Rectal smooth muscle tissue (tissue), 1 donor: ENCODE results near the gene ZNF287.
"Not testable (repeated sequence)": the region's sequence is repeated elsewhere in the genome, so short reads cannot be mapped to it uniquely, and the experiment has no call there.

Experiments used
- H3K27ac ChIP-seq: one replicate; pipeline ENCODE4 v1.7.0; 2013; ENCODE audit warnings: low read depth, low read length, inconsistent platforms
- H3K27me3 ChIP-seq: one replicate; pipeline ENCODE4 v1.7.0; 2013; ENCODE audit warnings: low read length; ENCODE audit not compliant: control insufficient read depth, insufficient read depth
- H3K36me3 ChIP-seq: one replicate; pipeline ENCODE4 v1.7.0; 2013; ENCODE audit warnings: low read length; ENCODE audit not compliant: control insufficient read depth, insufficient read depth
- H3K4me1 ChIP-seq: one replicate; pipeline ENCODE4 v1.7.0; 2013; ENCODE audit warnings: low read length; ENCODE audit not compliant: control insufficient read depth, insufficient read depth
- H3K4me3 ChIP-seq: one replicate; pipeline ENCODE4 v1.7.0; 2013; ENCODE audit warnings: low read length
- H3K9ac ChIP-seq: one replicate; pipeline ENCODE4 v1.7.0; 2013; ENCODE audit warnings: low read length

Gene ZNF287

DNA sequence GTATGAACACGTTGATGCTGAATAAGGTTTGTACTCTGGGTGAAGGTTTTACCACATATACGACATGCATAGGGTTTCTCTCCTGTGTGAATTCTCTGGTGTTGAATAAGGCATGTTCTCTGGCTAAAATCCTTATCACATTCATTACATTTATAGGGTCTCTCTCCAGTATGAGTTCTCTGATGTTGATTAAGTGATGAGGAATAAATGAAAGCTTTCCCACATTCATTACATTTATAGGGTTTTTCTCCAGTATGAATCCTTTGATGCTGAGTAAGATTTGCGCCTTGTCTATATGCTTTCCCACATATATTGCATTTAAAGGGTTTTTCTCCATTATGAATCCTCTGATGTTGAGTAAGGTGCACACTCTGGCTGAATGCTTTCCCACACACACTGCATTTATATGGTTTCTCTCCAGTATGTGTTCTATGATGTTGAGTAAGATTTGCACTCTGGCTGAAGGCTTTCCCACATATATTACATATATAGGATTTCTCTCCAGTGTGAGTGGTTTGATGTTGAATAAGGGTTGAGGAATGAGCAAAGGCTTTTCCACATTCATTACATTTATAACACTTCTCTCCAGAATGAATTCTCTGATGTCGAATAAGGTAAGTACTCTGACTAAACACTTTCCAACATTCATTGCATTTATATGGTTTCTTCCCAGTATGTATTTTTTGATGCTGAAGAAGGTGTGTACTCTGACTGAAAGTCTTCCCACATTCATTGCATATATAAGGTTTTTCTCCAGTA lies 16.9 kb downstream of the ZNF287 start:
- H3K36me3 ChIP-seq = peaks cover 20% of the 10 kb centered on the region
- H3K9ac ChIP-seq = no peak overlapping the region
- no peak overlapping the region for H3K27ac ChIP-seq
- no peaks in the 10 kb centered on the region for H3K4me1 ChIP-seq
- no peaks in the 10 kb centered on the region for H3K27me3 ChIP-seq
- H3K4me3 ChIP-seq = no peak overlapping the region

- Histone ChIP-seq H3K4me1 (peaks cover 3% of the 10 kb centered on the region), H3K27ac (peak overlapping the region; percentile 83), H3K36me3 (no peaks in the 10 kb centered on the region), H3K4me3 (no peak overlapping the region), H3K27me3 (no peaks in the 10 kb centered on the region), H3K9ac (peak overlapping the region; percentile 27)
Observed at GRCh38 chr17:16537130-16537458, 31.9 kb downstream of the ZNF287 start.

GRCh38 chr17:16534236-16534635 lies 34.8 kb downstream of the ZNF287 start:
- H3K27me3 ChIP-seq = no peaks in the 10 kb centered on the region
- no peak overlapping the region for H3K4me3 ChIP-seq
- peaks cover 3% of the 10 kb centered on the region for H3K4me1 ChIP-seq
- H3K27ac ChIP-seq = no peak overlapping the region
- H3K36me3 ChIP-seq = no peaks in the 10 kb centered on the region
- no peak overlapping the region for H3K9ac ChIP-seq

GRCh38 chr17:16529906-16530305 lies 39.1 kb downstream of the ZNF287 start:
- no peak overlapping the region for H3K9ac ChIP-seq
- H3K27me3 ChIP-seq = no peaks in the 10 kb centered on the region
- no peak overlapping the region for H3K27ac ChIP-seq
- no peaks in the 10 kb centered on the region for H3K4me1 ChIP-seq
- H3K4me3 ChIP-seq = no peak overlapping the region
- H3K36me3 ChIP-seq = no peaks in the 10 kb centered on the region

DNA sequence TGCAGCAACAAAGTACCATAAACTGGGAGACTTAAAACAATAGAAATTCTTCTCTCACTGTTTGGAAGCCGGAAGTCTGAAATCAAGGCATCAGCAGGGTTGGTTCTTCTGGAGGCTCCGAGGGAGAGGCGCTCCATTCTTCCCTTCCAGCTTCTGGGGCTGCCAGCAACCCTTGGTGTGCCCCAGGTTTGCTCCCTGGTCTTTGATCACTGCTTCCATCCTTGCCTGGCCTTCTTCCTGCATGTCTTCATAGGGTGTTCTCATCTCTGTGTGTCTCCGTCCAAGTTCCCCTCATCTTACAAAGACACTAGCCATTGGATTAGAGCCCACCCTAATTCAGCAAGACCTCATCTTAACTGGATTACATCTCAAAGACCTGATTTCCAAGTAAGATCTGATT lies 41.7 kb downstream of the ZNF287 start:
- H3K4me1 ChIP-seq = no peaks in the 10 kb centered on the region
- H3K36me3 ChIP-seq = no peaks in the 10 kb centered on the region
- H3K9ac ChIP-seq = no peak overlapping the region
- no peaks in the 10 kb centered on the region for H3K27me3 ChIP-seq
- no peak overlapping the region for H3K4me3 ChIP-seq
- H3K27ac ChIP-seq = no peak overlapping the region

DNA sequence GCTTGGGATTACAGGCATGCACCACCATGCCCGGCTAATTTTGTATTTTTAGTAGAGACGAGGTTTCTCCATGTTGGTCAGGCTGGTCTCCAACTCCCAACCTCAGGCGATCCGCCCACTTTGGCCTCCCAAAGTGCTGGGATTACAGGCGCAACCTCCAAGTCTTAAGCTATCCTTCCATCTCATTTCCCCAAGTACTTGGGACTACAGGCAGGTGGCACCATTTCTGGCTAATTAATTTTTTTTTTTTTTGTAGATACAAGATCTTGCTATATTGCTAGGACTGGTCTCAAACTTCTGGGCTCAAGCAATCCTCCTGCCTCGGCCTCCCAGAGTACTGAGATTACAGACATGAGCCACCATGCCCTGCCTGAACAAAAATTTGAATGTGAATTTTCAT lies 43.4 kb downstream of the ZNF287 start:
- not testable (repeated sequence) for H3K36me3 ChIP-seq, H3K4me3 ChIP-seq, H3K9ac ChIP-seq, H3K4me1 ChIP-seq, H3K27ac ChIP-seq, H3K27me3 ChIP-seq

- Histone ChIP-seq H3K4me3 (no peak overlapping the region), H3K9ac (no peak overlapping the region)
Observed at GRCh38 chr17:16521070-16521727, 47.8 kb downstream of the ZNF287 start.

DNA sequence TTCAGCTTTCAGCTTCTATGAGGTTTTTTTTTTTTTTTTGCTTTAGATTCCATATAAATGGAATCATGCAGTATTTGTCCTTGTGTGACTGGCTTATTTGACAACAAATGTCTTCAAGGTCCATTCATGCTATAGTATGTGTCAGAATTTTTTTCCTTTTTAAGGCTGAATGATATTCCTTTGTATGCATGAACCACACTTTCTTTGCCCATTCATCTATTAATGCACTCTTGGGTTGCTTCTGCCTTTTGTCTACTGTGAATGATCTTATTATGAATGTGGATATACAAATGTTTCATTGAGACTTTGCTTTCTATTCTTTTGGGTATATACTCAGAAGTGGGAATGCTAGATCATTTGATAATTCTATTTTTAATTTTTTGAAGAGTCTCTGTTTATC lies 50.0 kb downstream of the ZNF287 start:
- Histone ChIP-seq H3K27ac (no peak overlapping the region), H3K36me3 (no peaks in the 10 kb centered on the region), H3K9ac (no peak overlapping the region), H3K4me1 (peaks cover 2% of the 10 kb centered on the region), H3K27me3 (no peaks in the 10 kb centered on the region), H3K4me3 (no peak overlapping the region)

More at GRCh38 chr17:16521070-16521727, 47.8 kb downstream of the ZNF287 start:
- no peaks in the 10 kb centered on the region for H3K27me3 ChIP-seq
- no peaks in the 10 kb centered on the region for H3K36me3 ChIP-seq
- H3K4me1 ChIP-seq = peaks cover 2% of the 10 kb centered on the region
- H3K27ac ChIP-seq = no peak overlapping the region

DNA sequence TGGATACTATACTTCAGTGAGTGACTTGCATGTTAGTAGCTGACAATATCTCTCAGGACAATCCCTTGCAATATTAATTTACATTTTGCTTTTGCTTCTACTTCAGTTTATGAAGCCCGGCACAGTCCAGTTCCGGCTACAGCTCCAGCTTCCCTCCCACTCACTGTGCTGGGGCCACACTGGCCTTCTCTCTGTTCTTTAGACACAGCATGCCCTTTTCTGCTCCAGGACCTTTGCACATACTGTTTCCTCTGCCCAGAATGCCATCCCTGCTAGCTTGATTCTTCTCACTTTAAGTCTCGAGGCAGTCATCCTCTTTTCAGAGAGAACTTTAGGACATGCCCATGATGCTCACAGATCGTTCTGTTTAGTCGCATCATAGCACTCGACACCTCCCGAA lies 51.5 kb downstream of the ZNF287 start:
- Histone ChIP-seq H3K27me3 (no peaks in the 10 kb centered on the region), H3K4me1 (peaks cover 2% of the 10 kb centered on the region), H3K36me3 (no peaks in the 10 kb centered on the region)

GRCh38 chr17:16516594-16517051 lies 52.4 kb downstream of the ZNF287 start:
- Histone ChIP-seq H3K4me1 (peaks cover 2% of the 10 kb centered on the region), H3K9ac (no peak overlapping the region)

More for the DNA sequence above, 51.5 kb downstream of the ZNF287 start:
- Histone ChIP-seq H3K4me3 (no peak overlapping the region), H3K9ac (no peak overlapping the region), H3K27ac (no peak overlapping the region)

DNA sequence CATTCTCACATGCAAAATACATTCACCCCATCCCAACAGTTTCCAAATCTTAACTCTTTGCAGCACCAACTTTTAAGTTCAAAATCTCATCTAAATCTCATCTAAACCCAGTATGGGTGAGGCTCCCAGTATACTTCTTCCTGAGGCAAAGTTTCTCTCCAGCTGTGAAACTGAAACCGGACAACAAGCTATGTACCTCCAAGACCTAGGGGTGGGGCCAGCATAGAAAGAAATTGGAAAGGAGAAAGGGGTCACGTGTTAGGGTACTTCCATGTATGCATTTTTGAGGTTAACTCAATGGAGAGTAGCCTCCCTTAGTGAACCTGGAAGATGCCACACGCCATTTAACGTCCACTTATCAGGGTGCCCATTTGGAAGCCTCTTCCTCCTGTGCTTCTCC lies 53.1 kb downstream of the ZNF287 start:
- H3K27ac ChIP-seq = no peak overlapping the region
- no peak overlapping the region for H3K4me3 ChIP-seq
- no peak overlapping the region for H3K9ac ChIP-seq
- H3K4me1 ChIP-seq = no peaks in the 10 kb centered on the region
- H3K36me3 ChIP-seq = no peaks in the 10 kb centered on the region
- H3K27me3 ChIP-seq = no peaks in the 10 kb centered on the region

More at GRCh38 chr17:16516594-16517051, 52.4 kb downstream of the ZNF287 start:
- H3K27me3 ChIP-seq = no peaks in the 10 kb centered on the region
- H3K36me3 ChIP-seq = no peaks in the 10 kb centered on the region
- H3K27ac ChIP-seq = no peak overlapping the region
- no peak overlapping the region for H3K4me3 ChIP-seq

- Histone ChIP-seq H3K9ac (no peak overlapping the region), H3K27ac (no peak overlapping the region), H3K36me3 (no peaks in the 10 kb centered on the region), H3K4me3 (no peak overlapping the region), H3K27me3 (no peaks in the 10 kb centered on the region), H3K4me1 (no peaks in the 10 kb centered on the region)
Observed at GRCh38 chr17:16513873-16514272, 55.1 kb downstream of the ZNF287 start.

DNA sequence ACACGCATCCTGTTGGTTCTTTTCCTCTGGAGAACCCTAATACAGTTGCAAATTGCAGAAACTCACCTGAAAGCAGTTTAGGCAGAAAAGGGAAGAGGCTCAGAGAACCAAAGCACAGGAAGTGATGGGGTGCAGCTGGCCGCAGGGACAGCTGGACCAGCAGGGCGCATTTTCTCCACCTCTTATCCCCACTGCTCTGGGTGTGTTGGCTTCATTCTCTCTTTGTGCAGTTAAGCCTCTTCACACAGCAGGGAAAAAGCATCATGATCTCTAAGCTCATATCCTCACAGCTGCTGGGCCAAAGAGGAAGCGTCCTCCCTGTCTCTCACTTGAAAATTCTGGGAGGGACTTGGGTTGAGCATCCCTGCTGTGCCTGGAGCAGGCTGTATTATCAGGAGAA lies 57.0 kb downstream of the ZNF287 start:
- Histone ChIP-seq H3K27ac (no peak overlapping the region), H3K4me1 (no peaks in the 10 kb centered on the region), H3K9ac (no peak overlapping the region), H3K36me3 (no peaks in the 10 kb centered on the region), H3K27me3 (no peaks in the 10 kb centered on the region), H3K4me3 (no peak overlapping the region)
